HepG2 (cell line): Measurements from ENCODE around the gene CDK3. TPM values are rescaled to one million over a fixed set of nuclear protein-coding genes. Genes with fewer than 3 reads are reported as not detected.

Source experiments
- CENPX ChIP-seq: sonication (generic); formaldehyde crosslinking; IDR thresholded peaks from 2 replicates; pipeline ENCODE4 v1.9.0; 2021; ENCODE audit warnings: mild to moderate bottlenecking, missing genetic modification reagents, moderate library complexity
- ETV6 ChIP-seq: sonication (generic); formaldehyde crosslinking; conservative IDR thresholded peaks from 2 replicates; pipeline ENCODE4 v1.4.0; 2020; ENCODE audit warnings: missing genetic modification reagents
- HNF4A ChIP-seq: sonication (generic); formaldehyde crosslinking; IDR thresholded peaks from 2 replicates; pipeline ENCODE4 v1.4.0; 2020; ENCODE audit warnings: missing genetic modification reagents
- HOXA5 ChIP-seq: sonication (generic); formaldehyde crosslinking; IDR thresholded peaks from 2 replicates; pipeline ENCODE4 v1.4.0; 2020; ENCODE audit warnings: missing genetic modification reagents
- IKZF1 ChIP-seq: fragments of 450-650 bp; IDR thresholded peaks from 2 replicates; pipeline ENCODE4 v1.7.1; 2016
- KDM4B ChIP-seq: sonication (generic); formaldehyde crosslinking; IDR thresholded peaks from 2 replicates; pipeline ENCODE4 v1.4.0; 2020; ENCODE audit warnings: missing genetic modification reagents
- NCOR1 ChIP-seq: fragments of 200-600 bp; sonication (generic); IDR thresholded peaks from 2 replicates; pipeline ENCODE4 v1.7.0; 2017; ENCODE audit warnings: antibody characterized with exemption, low read length, borderline replicate concordance
- NFATC3 ChIP-seq: sonication (generic); formaldehyde crosslinking; IDR thresholded peaks from 2 replicates; pipeline ENCODE4 v1.5.1; 2020; ENCODE audit warnings: mild to moderate bottlenecking, missing genetic modification reagents
- NFKB2 ChIP-seq: sonication (generic); formaldehyde crosslinking; IDR thresholded peaks from 2 replicates; pipeline ENCODE4 v1.4.0; 2020; ENCODE audit warnings: missing genetic modification reagents, borderline replicate concordance
- NRL ChIP-seq: sonication (generic); formaldehyde crosslinking; IDR thresholded peaks from 2 replicates; pipeline ENCODE4 v1.5.0; 2020; ENCODE audit warnings: missing genetic modification reagents, mild to moderate bottlenecking, moderate library complexity, borderline replicate concordance
- PAWR ChIP-seq: sonication (generic); formaldehyde crosslinking; IDR thresholded peaks from 2 replicates; pipeline ENCODE4 v1.4.0; 2020; ENCODE audit warnings: missing genetic modification reagents, mild to moderate bottlenecking, borderline replicate concordance
- PAX8 ChIP-seq: sonication (generic); formaldehyde crosslinking; IDR thresholded peaks from 2 replicates; pipeline ENCODE4 v1.8.0; 2022; ENCODE audit warnings: mild to moderate bottlenecking, missing genetic modification reagents, borderline replicate concordance
- SOX5 ChIP-seq: IDR thresholded peaks from 2 replicates; pipeline ENCODE4 v1.6.1; 2016; ENCODE audit warnings: borderline replicate concordance
- SUZ12 ChIP-seq: fragments of 150-350 bp; IDR thresholded peaks from 2 replicates; pipeline ENCODE4 v1.6.1; 2014; ENCODE audit warnings: low read depth, low read length
- XBP1 ChIP-seq: sonication (generic); formaldehyde crosslinking; IDR thresholded peaks from 2 replicates; pipeline ENCODE4 v1.5.0; 2020; ENCODE audit warnings: missing genetic modification reagents
- ZNF12 ChIP-seq: sonication (generic); formaldehyde crosslinking; IDR thresholded peaks from 2 replicates; pipeline ENCODE4 v1.5.0; 2020; ENCODE audit warnings: missing genetic modification reagents
- ZNF549 ChIP-seq: sonication (generic); formaldehyde crosslinking; IDR thresholded peaks from 2 replicates; pipeline ENCODE4 v1.5.0; 2020; ENCODE audit warnings: missing genetic modification reagents
- ZNF556 ChIP-seq: sonication (generic); formaldehyde crosslinking; IDR thresholded peaks from 2 replicates; pipeline ENCODE4 v1.4.0; 2020; ENCODE audit warnings: mild to moderate bottlenecking, missing genetic modification reagents, borderline replicate concordance
- ZNF577 ChIP-seq: sonication (generic); formaldehyde crosslinking; IDR thresholded peaks from 2 replicates; pipeline ENCODE4 v1.4.0; 2020; ENCODE audit warnings: mild to moderate bottlenecking, low read depth, missing genetic modification reagents, borderline replicate concordance
- ZNF619 ChIP-seq: sonication (generic); formaldehyde crosslinking; IDR thresholded peaks from 2 replicates; pipeline ENCODE4 v1.4.0; 2020; ENCODE audit warnings: mild to moderate bottlenecking, missing genetic modification reagents
- ZNF746 ChIP-seq: sonication (generic); formaldehyde crosslinking; IDR thresholded peaks from 2 replicates; pipeline ENCODE4 v1.8.0; 2022; ENCODE audit warnings: mild to moderate bottlenecking, missing genetic modification reagents
- ZNF761 ChIP-seq: sonication (generic); formaldehyde crosslinking; conservative IDR thresholded peaks from 2 replicates; pipeline ENCODE4 v1.4.0; 2020; ENCODE audit warnings: mild to moderate bottlenecking, missing genetic modification reagents
- ZNF770 ChIP-seq: sonication (generic); formaldehyde crosslinking; IDR thresholded peaks from 2 replicates; pipeline ENCODE4 v1.5.0; 2020; ENCODE audit warnings: mild to moderate bottlenecking, missing genetic modification reagents
- polyA plus RNA-seq, 8 experiments: library from polyadenylated mRNA; depleted of rRNA in 3 of 8; stranded (reverse) in 7 of 8; unstranded in 1 of 8; fragments of >200 nt; fragmentation: Illumina TruSeq in 4 of 8; extraction: Trizol in 4 of 8; gene quantifications; 2 replicates each; pipeline versions ENCODE4 v1.2.1 to v1.2.3, GENCODE V29; 2011 to 2016; ENCODE audit warnings: low read depth in 4 of 8, missing spikeins in 1 of 8, mixed read lengths in 1 of 8; ENCODE audit not compliant: insufficient read depth in 1 of 8
- total RNA-seq, 5 experiments: library from RNA; depleted of rRNA; stranded (reverse); fragments of >200 nt; fragmentation: Illumina TruSeq; extraction: Trizol; gene quantifications; 2 replicates each; pipeline ENCODE4 v1.2.3, GENCODE V29; 2016; ENCODE audit warnings: low read depth in 1 of 5
- TF ChIP-seq, protein P1 (sequence below): sonication (generic); formaldehyde crosslinking; IDR thresholded peaks from 2 replicates; pipeline ENCODE4 v1.5.1; 2020; ENCODE audit warnings: mild to moderate bottlenecking, missing genetic modification reagents, moderate library complexity
- TF ChIP-seq, protein P2 (sequence below): fragments of 450-650 bp; IDR thresholded peaks from 2 replicates; pipeline ENCODE4 v1.6.1; 2017; ENCODE audit warnings: mild to moderate bottlenecking

Gene CDK3
- total and polyA plus RNA-seq, 2 of the 13 experiments (the other 11 are each of a cell fraction or from before 2014, with no cell fraction given): 5.8 to 11.4 TPM

DNA sequence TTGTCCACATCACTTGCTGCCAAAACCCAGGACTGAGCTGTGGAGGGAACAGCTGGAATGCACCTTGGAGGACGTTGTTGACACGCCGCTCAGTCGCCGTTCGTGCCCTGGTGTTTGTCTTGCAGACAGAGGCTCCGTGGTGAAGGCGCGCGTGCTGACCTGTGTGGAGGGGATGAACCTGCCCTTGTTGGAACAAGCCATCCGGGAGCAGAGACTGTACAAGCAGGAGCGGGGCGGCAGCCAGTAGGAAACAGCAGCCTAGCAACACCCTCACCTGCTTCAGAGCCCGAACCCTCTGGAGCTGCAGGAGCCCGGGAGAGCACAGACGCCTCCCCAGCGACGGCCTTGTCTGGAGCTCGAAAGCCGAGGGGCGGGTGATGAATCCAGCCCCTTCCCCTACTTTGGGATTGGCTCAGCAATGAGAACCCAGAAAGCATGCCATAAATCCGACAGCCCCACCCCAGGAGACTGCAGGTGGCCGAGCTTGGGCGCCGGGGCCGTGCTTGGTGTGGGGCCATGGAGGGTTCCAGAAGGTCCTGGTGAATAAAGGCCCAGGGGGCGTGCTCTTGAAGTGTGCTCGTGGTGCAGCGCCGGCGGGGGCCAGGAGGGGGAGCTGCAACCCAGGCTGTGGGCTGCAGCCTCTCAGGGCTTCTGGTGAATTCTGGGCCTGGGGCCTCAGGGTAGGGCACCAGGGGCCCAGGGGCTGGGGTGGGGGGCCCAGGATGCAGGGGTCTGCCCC is 470 bp upstream of the CDK3 start (continued):
- TF ChIP-seq ZNF770 (CRISPR knock-in tag) (peak; percentile 37; the same call in 1 of the 2 replicates), SOX5 (CRISPR knock-in tag) (peak; percentile 45; the same call in 1 of the 2 replicates), IKZF1 (no peak), NCOR1 (no peak), ZNF549 (CRISPR knock-in tag) (no peak), NFATC3 (0 out of 2 replicates have a peak, but pooled peaks have one; percentile 37), PAX8 (CRISPR knock-in tag) (0 out of 2 replicates have a peak, but pooled peaks have one; percentile 25), ETV6 (no peak), ZNF12 (CRISPR knock-in tag) (no peak), XBP1 (CRISPR knock-in tag) (no peak), CENPX (CRISPR knock-in tag) (no peak), SUZ12 (no peak), NFKB2 (CRISPR knock-in tag) (peak; percentile 71; the same call in 1 of the 2 replicates), ZNF746 (CRISPR knock-in tag) (no peak), HOXA5 (CRISPR knock-in tag) (no peak), ZNF761 (CRISPR knock-in tag) (no peak), KDM4B (CRISPR knock-in tag) (no peak; the same call in 1 of the 2 replicates), ZNF619 (CRISPR knock-in tag) (no peak), HNF4A (CRISPR knock-in tag) (peak; percentile 32), ZNF577 (CRISPR knock-in tag) (no peak), NRL (CRISPR knock-in tag) (peak; percentile 84), ZNF556 (no peak; the same call in 1 of the 2 replicates), PAWR (CRISPR knock-in tag) (no peak)
- TF ChIP-seq, protein P1, sequence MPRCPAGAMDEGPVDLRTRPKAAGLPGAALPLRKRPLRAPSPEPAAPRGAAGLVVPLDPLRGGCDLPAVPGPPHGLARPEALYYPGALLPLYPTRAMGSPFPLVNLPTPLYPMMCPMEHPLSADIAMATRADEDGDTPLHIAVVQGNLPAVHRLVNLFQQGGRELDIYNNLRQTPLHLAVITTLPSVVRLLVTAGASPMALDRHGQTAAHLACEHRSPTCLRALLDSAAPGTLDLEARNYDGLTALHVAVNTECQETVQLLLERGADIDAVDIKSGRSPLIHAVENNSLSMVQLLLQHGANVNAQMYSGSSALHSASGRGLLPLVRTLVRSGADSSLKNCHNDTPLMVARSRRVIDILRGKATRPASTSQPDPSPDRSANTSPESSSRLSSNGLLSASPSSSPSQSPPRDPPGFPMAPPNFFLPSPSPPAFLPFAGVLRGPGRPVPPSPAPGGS (CRISPR knock-in tag): peak; percentile 79
- TF ChIP-seq, protein P2, sequence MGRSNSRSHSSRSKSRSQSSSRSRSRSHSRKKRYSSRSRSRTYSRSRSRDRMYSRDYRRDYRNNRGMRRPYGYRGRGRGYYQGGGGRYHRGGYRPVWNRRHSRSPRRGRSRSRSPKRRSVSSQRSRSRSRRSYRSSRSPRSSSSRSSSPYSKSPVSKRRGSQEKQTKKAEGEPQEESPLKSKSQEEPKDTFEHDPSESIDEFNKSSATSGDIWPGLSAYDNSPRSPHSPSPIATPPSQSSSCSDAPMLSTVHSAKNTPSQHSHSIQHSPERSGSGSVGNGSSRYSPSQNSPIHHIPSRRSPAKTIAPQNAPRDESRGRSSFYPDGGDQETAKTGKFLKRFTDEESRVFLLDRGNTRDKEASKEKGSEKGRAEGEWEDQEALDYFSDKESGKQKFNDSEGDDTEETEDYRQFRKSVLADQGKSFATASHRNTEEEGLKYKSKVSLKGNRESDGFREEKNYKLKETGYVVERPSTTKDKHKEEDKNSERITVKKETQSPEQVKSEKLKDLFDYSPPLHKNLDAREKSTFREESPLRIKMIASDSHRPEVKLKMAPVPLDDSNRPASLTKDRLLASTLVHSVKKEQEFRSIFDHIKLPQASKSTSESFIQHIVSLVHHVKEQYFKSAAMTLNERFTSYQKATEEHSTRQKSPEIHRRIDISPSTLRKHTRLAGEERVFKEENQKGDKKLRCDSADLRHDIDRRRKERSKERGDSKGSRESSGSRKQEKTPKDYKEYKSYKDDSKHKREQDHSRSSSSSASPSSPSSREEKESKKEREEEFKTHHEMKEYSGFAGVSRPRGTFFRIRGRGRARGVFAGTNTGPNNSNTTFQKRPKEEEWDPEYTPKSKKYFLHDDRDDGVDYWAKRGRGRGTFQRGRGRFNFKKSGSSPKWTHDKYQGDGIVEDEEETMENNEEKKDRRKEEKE: no peak
